Caki2 (cell line): ENCODE measurements around the gene CACNB1. TPM values are rescaled to one million over a fixed set of nuclear protein-coding genes. Genes with fewer than 3 reads are reported as not detected.

ENCODE experiments used
- DNase-seq: peaks from one replicate; pipeline ENCODE4 v3.0.0-alpha.2; 2015; ENCODE audit warnings: low read depth
- in situ Hi-C: cut with HindIII; loops from 2 replicates; pipeline ENCODE4 v1.10.0; 2016; ENCODE audit warnings: low sequenced_read_pairs, low pct_unique_long_range_greater_than_20kb, mixed read lengths
- total RNA-seq: library from RNA; depleted of rRNA; stranded (reverse); fragments of >200 nt; shearing (Covaris generic); gene quantifications from 2 replicates; pipeline ENCODE4 v1.2.3, GENCODE V29; 2014; ENCODE audit warnings: low replicate concordance

Gene CACNB1
- total RNA-seq, 1 experiment from 2014 or later: 3.4 TPM

GRCh38 chr17:39229274-39229913 is 31.9 kb upstream of the CACNB1 start:
- DNase-seq: no peak
- in situ Hi-C loops: no loop called here

- in situ Hi-C loops: no loop called here
- DNase-seq: no peak
These were observed 30.0 kb upstream of the CACNB1 start for GRCh38 chr17:39227364-39227919.

DNA sequence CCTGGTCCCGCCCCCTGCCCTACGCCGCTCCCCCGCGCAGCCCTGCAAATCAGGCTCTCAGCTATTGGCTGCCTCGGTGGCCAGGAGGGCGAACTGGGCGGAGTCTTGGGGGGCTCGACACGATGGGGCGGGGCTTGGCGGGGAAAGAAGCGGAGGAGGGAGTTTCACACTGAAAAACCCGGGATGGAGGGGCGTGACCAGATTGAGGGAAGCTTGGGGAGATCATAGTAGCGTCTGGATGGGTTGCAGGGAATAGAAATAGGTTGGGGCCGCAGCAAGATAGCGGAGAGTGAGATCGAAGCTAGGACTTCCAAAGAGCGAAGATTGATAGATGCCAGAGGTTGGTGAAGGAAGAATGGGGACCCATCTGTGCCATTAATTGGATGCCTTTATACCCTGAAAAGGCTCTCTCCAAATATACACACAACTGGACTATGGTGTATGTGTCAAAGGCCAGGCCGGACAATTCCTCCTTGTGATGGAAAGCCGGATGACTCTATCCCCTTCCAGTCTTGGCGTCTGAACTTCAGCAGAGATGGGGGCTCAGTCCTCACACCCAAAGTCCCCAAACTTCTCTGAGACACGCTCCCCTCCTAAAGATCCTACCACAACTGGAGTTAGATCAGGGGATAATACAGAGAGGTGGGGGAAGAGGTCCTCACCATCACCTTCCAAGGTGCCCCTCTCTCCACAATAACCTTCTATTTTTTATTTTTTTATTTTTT is 28.7 kb upstream of the CACNB1 start:
- DNase-seq: peak; percentile 69
- in situ Hi-C loops: no loop called here

GRCh38 chr17:39225308-39225958 is 28.0 kb upstream of the CACNB1 start, which contains the start of gene STAC2:
Gene STAC2, minus strand, starts transcription at chr17:39225945. Its CDS starts 443 bp downstream, at chr17:39225502.
- in situ Hi-C loops: no loop called here
- no peak for DNase-seq

DNA sequence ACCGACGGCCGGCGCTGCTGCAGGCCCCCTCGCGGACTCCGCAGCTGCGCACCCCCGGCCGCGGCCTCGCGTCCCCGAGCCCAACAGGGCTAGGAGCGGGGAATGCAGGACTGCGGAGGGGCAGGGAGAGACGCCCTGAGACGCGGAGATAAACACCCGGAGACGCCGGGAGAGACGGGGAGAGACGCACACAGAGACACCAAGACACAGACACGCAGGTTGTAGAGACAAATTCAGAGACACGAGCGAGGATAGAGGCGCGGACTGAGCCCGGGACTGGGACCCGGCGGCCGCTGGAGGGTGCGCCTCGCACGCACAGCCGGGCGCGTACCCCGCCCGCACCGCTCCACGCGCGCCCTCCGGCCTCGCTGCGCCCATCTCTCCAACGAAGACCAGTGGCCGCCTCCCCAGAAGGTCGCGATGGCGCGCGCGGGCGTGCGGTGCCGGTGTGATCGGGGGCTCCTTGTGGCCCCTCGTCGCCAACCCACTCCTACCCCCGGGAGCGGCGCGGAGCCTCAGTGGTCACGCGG is 27.4 kb upstream of the CACNB1 start:
- in situ Hi-C loops: no loop called here
- DNase-seq: no peak

- in situ Hi-C loops: no loop called here
- no peak for DNase-seq
These were observed 26.7 kb upstream of the CACNB1 start for GRCh38 chr17:39223907-39224777.

DNA sequence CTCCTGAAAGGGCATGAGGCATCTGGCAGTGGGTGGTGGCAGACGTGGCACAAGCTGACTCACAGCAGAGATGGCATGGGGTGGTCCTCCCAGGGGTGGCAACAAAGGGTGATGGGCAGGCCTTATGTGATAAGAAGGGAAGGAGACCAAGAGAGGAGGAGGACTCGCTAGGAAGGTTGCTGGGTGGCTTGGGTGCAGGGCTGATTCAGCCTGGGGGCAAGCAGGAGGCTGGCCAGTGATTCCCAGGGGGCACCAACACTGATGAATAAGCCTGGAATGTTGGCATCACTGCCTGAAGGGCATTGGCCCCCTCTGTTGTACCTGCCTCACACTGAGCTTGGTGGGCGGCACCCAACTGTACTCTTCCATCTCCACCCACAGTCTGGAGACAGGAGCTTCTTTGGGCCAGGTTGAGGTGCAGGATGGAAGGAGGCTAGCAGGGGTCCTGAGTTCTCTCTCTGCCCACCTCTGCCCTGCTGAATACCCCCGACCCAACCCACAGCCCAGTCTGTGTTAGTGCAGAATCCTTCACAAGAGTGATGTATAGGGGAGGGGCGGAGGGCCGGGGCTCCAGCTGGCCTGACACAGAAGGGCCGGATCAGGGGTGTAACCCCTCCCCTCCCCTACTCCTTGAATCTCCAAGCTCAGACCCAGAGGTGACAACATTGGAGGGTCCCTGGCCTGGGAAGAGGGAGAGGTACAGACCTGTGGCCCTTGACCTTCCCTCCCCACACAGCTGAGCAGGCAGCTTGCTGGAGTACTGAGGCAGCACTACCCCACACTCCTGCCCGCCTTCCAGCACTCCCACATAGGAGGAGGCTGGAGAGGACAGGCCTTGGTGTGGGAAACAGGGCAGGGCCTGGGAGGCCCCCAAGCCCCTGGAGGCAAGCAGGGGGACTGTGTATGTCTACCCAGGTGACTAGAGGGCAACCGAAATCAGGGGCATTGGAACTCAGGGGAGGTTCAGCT is 25.7 kb upstream of the CACNB1 start:
- in situ Hi-C loops: no loop called here
- DNase-seq: no peak

DNA sequence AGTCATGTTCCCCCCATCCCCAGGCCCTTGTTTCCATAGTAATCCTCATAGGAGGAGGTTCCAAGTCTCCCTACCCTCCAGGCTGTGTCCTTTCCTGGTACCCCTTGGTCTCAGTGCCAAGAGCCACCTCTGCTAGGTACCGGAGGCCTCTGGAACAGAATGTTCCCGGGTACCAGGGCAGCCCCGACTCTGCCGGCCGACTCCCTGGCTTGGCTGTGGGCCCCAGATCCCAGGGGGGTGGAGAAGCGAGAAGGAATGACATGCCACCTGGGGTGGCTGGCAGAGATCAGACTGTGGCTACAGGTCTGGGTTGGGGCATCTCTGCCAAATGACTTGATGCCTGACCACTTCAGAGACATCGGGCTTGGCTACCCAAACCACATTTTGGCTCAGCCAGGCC is 24.7 kb upstream of the CACNB1 start:
- in situ Hi-C loops: no loop called here
- no peak for DNase-seq

- DNase-seq: no peak
- in situ Hi-C loops: no loop called here
These were observed 24.1 kb upstream of the CACNB1 start for GRCh38 chr17:39221572-39221971.

DNA sequence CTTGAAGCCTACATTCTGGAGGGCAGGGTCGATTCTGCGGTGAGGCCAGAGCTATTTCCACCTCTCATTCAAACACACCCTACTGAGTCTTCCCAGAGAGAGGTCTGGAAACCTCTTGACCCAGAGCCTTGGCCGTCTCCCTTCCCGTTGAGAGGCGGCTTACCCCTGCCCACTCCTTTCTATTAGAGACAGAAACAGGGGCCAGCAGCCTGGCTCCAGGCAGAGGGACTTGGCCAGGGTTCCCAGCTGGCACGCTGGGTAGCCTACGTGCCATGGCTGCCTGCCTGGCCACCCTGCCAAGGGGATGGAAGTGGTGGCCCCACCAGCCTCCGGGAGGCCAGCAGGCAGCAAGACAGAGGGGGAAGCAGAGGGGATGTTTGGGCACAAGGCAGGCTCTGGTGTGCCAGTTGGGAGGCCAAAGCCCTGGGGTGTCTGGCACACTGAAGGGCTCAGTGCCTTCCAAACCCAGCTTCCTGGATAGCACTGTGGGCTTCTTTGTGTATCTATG is 22.2 kb upstream of the CACNB1 start:
- no peak for DNase-seq
- in situ Hi-C loops: no loop called here

- in situ Hi-C loops: no loop called here
- DNase-seq: no peak
These were observed 21.4 kb upstream of the CACNB1 start for GRCh38 chr17:39218906-39219305.

- no peak for DNase-seq
- in situ Hi-C loops: no loop called here
These were observed 20.4 kb upstream of the CACNB1 start for GRCh38 chr17:39217734-39218369.

DNA sequence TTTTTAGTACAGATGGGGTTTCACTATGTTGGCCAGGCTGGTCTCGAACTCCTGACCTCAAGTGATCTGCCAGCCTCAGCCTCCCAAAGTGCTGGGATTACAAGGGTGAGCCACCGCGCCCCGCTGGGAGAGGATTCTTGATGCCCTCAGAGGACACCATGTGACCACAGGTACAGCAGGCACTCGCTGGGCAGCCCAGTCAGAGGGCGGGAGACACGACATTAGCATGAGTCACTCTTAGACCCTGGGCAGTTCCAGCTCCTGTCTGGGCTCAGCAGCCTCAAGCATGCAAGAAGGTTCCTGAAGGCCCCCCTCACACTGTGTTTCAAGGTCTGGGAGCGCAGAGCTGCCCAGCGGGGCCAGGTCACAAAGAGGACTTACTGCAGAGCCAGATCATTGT is 16.4 kb upstream of the CACNB1 start:
- in situ Hi-C loops: no loop called here
- peak; percentile 48 for DNase-seq

GRCh38 chr17:39212841-39213480 is 15.5 kb upstream of the CACNB1 start:
- no peak for DNase-seq
- in situ Hi-C loops: no loop called here

GRCh38 chr17:39212195-39212810 is 14.8 kb upstream of the CACNB1 start:
- DNase-seq: no peak
- in situ Hi-C loops: no loop called here

DNA sequence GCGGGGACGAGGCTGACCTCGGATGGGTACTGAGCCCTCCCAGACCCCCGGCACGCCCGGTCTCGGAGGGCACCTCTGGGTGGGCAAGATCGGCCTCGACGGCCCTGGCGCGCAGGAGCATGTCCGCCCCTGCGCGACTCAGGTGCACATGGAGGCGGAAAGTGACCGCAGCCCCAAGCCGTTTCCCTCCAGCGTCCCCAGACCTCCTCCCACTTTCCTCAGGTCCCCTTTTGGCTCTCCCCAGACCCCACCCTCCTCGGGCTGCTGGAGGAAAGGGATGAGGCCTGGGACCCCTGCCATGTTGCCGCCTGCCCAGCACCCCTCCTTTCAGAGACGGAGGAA is 12.6 kb upstream of the CACNB1 start:
- DNase-seq: no peak
- in situ Hi-C loops: no loop called here
